Stimulated activated CD4-positive, alpha-beta T cell treated with anti-CD3 and anti-CD28 coated beads, TNF-alpha, amount 100 ng/mL, for 4 hours (primary cell): Measurements from ENCODE around the gene LDLRAD3.

Experiments
- DNase-seq, 3 experiments: peaks; one replicate each; pipeline ENCODE4 v3.0.0-alpha.2; 2020; ENCODE audit warnings: low read depth in 3 of 3

Gene LDLRAD3

DNA sequence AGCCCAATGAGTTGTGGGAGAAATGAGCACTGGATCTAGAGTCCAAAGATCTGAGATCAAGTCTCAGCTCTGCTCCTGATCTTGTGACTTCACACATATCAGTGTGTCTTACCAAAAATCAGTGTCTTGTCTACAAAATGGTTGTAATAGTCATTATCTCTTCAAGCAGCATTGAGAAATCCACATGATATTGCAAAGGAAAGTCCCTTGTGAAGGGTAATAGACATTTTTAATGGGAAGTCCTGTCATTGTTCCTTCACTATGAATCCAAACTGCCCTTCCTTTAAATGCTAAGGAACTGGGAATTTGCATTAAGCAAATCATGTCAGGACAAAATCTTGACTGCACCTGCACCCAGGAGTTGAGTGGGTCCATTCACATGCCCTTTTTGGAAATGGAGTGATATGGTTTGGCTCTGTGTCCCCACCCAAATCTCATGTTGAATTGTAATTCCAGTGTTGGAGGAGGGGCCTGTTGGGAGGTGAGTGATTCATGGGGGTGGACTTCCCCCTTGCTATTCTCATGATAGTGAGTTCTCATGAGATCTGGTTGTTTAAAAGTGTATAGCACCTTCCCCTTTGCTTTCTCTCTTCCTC, 294.3 kb downstream of the LDLRAD3 start:
- DNase-seq: no peak

- DNase-seq: no peak
These were observed 295.0 kb downstream of the LDLRAD3 start for GRCh38 chr11:36238881-36239280.

DNA sequence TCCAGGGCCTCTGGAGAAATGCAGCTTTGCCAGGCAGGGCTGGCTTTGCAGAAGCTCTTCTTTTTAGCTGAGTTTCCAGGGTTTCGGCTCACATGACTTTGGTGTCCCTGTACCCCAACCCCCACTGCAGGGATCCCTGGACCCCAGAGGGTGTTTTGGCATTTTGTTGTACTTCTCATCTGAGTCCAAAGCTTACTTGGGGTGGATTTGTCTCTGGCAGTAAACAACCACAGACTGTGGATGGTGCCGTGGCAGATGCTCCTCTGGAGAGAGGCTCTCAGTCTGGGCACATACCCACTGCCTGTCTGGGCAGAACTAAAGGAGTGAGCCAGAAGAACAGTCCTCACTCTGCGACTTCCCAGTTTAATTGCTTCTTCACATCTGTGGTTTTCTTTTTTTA, 295.8 kb downstream of the LDLRAD3 start:
- no peak for DNase-seq

- DNase-seq: no peak
These were observed 296.3 kb downstream of the LDLRAD3 start for GRCh38 chr11:36240173-36240572.

DNA sequence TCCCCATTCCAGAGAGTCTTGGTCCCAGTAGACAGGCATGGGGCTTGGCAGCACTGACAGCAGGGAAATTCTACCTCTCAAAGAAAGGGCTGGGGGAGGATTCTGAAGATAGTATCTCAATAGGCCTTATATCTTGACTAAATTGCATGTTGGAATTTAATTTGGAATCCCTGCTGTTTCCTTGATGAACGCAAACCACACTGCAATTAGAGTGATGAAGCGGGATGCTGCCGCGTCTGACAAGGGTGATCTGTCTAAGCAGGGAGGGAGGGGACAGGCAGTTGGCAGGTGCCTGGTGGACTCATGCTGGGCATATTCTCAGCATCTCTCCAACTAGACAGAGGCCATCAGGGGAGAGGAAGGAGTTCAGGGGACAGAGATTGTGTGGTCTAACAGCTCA, 296.9 kb downstream of the LDLRAD3 start:
- DNase-seq: no peak

DNA sequence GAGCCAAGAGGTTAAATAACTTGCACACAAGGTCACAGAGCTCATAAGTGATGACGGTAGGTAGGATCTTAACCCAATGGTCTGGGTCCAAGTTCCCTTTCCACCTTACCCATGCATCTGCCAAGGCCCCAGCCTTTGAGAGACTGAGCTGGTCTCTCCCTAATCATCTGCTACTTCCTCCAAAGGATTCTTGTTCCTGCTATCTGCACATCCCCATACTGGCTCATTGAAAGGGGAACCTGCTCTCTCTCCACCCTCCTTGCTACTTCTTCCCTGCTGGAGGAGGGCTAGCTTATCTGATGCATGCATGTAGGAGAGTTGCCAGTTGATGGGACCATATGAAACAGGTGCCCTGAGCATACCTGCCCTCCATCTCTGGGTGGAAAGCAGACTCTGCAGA, 297.6 kb downstream of the LDLRAD3 start:
- no peak for DNase-seq

DNA sequence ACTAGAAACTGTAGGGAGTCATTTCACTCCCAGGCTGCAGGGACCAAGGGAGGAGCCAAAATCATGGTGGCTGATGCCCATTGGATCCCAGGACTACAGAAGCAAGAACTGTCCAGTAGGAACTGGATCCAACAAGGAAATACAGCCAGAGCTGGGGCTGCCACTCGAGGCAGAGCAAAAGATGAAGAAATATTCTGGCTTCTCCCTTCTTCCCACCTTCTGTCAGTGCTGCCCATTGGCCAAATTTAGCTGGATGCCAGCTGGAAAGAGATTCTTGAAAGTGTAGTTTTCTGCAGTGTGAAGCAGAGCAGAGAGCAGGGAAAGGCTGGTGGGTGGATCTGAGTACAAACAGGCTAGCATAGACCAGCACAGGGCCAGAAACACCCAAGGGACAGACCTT, 299.8 kb downstream of the LDLRAD3 start:
- no peak for DNase-seq

- DNase-seq: no peak
These were observed 303.6 kb downstream of the LDLRAD3 start for GRCh38 chr11:36247493-36247892.

DNA sequence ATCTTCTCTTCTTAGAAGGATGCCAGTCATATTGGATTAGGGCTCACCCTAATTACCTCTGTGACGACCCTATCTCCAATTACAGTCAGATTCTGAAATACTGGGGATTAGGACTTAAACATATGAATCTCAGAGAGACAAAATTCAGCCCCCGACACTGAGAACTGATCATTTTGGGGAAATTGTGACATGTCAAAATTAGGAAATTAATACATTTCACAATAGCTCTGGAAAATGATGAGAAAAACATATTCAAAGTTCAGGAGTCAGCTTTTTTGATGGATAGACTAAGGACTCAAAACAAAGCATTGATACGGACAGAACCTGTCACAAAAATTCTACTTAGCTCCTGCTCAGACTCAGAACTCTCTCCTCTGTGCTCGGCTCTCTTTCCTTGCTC, 304.6 kb downstream of the LDLRAD3 start:
- no peak for DNase-seq

DNA sequence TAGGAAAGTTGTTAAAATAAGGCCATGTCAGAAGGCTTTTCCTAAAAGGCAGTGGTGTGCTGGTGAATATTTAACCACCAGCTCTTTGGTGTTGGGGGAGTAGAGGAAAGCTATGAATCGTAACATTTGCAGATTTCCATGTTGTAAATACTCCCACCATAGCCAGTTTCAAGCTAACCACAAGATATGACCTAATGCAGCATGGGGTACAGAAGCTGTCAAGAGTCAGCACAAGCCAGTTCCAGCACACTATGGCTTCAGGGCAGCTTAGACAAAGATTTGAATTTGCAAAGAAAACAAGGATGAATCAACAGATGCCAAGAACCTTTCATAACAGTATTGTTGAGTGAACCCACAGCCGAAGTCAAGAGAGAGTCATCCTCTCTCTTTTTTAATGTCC, 305.4 kb downstream of the LDLRAD3 start:
- DNase-seq: no peak

GRCh38 chr11:36251823-36252222, 308.0 kb downstream of the LDLRAD3 start:
- no peak for DNase-seq

DNA sequence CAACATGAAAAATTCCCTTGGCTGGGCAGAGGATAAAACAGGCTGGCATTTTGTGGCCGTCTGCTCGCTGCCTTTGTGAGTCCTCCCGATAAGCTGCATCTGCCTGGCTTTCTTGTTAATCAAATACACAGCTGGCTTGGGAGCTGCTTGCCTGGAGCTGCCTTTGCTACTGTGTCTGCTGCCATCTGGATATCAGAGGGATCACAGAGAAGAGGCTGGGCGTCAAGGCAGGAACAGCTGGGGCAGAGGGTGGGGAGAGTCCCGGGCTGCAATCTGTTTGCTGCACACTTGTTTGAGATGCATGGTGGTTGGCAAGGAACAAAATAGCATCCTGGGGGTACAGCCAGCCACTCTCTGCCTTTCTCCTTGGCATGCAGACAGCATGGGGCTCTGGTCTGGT, 309.4 kb downstream of the LDLRAD3 start:
- DNase-seq: no peak

DNA sequence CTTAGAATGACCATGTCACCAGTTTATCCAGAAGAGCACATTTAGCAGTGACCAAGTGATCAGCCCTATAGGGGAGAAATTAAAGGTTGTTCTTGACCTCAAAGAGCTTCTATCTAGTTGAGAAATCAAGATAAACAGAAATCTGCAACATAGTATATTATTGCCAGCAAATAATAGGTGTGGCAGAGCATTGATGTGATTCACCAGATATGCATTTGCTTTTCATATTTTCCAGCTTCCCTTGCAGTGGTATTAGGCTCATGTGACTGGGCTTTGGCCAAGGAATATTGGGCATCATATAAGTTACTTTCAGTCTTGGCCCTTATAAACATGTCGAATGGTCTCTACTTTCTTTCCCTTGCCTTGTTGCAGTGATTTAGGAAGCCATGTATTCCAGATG, 310.9 kb downstream of the LDLRAD3 start:
- DNase-seq: no peak

DNA sequence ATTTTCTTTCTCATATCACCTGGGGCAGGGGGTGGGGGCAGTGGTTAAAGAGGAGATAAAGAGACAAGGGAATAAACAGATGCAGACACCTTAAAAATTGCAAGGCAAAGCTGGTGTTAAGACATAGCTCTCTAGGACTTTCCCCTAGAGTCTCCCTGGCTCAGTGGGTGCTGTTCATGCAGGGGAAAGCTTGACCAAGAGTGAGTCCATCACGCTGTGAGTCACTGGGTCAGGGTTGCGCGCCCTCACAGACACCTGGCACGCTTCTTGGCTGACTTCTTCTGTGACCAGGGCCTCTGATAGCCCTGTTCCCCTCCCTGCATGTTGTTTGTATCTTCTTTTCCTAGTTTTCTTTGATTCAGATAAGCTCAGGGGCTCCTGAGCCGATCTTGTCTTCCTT, 313.5 kb downstream of the LDLRAD3 start:
- no peak for DNase-seq

- no peak for DNase-seq
These were observed 315.0 kb downstream of the LDLRAD3 start for GRCh38 chr11:36258730-36259360.

DNA sequence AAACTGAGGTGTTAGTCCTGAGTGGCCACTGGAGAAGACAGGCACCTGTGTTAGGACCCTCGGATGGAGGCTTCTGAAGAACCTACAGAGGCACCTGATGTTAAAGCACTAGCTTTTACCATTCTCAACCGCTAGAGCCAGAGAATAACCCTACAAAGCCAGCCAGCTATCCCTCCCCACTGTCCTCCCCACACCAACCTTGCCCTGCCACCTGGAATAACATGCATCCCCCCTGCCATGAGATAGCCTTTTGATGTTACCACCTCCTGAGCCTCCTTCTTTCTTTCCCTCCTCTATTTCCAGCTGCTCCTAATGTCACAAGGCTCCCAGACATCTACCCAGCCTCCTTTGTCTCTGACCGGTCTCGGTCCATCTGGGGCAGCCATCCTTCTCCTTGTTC, 317.2 kb downstream of the LDLRAD3 start:
- no peak for DNase-seq

- DNase-seq: no peak
These were observed 320.4 kb downstream of the LDLRAD3 start for GRCh38 chr11:36264011-36264972.

GRCh38 chr11:36264973-36265344, 321.1 kb downstream of the LDLRAD3 start:
- no peak for DNase-seq

DNA sequence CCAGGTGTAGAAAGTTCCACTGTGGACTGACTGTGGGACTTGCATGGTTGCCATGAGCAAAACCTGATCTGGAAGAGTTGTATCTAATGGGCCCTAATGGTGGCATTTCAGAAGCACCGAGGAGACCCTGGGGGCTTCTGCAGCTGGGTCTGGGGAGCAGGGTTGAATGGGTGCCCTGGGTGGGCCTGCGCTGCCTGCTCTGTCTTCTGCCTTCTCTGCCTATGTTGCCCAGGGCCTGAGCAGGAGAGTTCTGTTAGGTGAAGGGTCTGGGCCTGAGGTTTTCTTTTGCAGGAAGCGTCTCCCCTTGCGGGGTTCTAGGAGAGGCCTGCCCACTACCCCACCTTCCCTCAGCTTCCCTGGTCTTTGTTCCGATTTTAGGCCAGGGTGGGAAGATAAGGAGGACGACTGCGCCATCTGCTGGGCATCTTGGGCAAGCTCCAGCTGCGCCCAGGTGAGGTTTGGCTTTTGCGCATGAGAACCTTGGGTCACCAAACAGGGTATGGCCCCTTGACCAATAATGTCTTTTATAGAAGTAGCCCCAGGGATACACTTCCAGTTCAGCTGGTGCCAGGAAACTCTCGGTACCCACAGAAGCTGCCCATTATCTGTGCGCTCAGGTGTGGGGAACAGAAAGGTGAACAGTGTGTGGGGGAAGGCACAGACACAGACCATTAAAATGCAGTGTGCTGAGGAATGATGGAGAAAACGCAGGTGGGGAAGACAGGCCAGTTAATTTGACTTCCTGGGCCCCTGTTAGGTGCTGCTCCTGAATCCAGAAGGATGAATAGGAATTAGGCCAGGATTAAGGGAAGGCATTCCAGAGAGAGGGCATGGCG, 322.1 kb downstream of the LDLRAD3 start:
- peak; percentile 11 to 33 (median 22) for DNase-seq

GRCh38 chr11:36266767-36267166, 322.9 kb downstream of the LDLRAD3 start:
- no peak for DNase-seq

DNA sequence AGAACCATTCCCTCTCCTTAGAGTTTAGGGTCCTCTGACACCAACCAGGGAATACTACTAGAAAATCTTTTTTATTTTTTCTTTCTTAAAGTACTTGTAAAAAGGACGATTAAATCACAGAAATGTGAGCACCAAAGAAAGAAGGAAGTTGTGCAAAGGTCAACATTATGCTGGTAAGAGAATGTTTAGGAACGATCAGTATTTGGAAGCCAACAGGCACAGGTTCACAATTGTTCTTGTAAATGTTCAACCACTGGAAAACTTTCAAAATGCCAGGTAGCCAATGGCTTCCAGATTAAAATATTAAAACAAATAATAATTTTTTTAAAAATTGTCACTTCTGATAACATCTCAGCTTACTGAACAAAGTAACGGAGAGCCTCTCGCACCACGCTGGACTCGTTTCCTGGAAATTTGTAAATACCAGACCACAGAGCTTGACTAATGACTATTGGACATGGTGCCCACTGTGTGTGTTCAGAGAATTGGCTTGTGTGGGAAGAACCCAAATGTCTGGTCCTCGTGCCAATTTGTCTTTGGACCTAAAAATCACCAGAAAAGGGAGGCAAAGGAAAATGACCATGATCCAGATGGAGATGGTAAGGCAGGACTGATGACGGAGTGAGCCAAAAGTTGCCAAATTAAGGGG, 324.6 kb downstream of the LDLRAD3 start:
- DNase-seq: no peak
